Activated CD8-positive, alpha-beta memory T cell treated with anti-CD3 and anti-CD28 coated beads for 4 hours (primary cell): Measurements from ENCODE around the gene B3GALT4.
A peak's percentile ranks its signal among the peaks of the same experiment; 100 is the strongest.
"Not testable (repeated sequence)": the region's sequence is repeated elsewhere in the genome, so short reads cannot be mapped to it uniquely, and the experiment has no call there.

ENCODE experiments used
- DNase-seq, 2 donors: peaks; one replicate each; pipeline ENCODE4 v3.0.0-alpha.2; 2020; ENCODE audit warnings: low read depth in 2 of 2

The B3GALT4 gene

GRCh38 chr6:33272275-33273128 lies 4.4 kb upstream of the B3GALT4 start:
- no peak for DNase-seq

DNA sequence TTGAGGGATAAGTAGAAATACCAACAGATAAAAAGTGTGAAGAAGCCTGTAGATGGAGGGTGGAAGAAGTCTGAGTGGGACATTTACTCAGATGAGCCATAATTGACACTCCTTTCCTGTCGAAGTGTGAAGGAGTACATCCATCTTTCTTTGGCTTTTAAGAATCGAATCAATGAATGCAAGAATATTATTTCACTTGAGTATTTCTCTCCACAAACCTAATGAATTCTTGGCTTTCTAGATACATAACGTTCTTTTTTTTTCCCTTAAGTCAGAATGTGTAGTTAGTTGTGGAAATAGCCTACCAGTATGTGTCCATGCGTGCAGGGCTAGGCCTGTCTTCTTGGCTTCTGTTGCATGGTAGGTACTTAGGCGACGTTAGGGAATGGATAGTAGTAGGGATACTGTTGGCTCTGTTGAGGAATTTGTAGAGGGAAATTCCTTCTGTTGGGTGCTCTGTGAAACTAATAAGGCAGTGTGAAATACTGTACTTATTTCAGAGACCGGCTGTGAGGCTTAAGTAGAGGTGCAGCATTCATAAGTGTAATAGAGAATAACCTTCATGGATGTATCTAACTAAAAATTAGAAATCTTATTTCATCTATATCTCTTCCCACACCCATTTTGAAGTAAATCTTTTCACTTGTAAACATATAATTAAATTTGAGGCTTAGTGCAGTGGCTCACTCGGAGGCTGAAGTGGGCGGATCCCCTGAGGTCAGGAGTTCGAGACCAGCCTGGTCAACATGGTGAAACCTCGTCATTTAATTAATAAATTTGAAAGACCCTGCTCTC lies 3.6 kb upstream of the B3GALT4 start:
- no peak for DNase-seq

- DNase-seq = no peak
Observed at GRCh38 chr6:33273924-33274902, 2.7 kb upstream of the B3GALT4 start.

GRCh38 chr6:33275795-33276580 lies 935 bp upstream of the B3GALT4 start:
- not testable (repeated sequence) for DNase-seq

DNA sequence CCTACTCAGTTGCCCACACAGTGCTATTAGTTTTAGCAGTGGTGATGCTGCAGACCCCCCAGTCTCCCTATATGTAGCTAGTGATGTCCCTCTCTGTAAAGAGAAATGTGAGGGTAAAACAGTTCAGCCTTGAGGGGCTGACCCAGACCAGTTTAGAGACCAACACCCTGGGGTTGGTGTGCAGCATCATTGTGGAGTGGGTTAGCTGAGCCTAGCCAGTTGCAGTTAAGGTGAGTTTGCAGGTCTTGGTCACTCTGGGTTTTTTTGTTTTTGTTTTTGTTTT lies 401 bp upstream of the B3GALT4 start:
- DNase-seq = no peak

DNA sequence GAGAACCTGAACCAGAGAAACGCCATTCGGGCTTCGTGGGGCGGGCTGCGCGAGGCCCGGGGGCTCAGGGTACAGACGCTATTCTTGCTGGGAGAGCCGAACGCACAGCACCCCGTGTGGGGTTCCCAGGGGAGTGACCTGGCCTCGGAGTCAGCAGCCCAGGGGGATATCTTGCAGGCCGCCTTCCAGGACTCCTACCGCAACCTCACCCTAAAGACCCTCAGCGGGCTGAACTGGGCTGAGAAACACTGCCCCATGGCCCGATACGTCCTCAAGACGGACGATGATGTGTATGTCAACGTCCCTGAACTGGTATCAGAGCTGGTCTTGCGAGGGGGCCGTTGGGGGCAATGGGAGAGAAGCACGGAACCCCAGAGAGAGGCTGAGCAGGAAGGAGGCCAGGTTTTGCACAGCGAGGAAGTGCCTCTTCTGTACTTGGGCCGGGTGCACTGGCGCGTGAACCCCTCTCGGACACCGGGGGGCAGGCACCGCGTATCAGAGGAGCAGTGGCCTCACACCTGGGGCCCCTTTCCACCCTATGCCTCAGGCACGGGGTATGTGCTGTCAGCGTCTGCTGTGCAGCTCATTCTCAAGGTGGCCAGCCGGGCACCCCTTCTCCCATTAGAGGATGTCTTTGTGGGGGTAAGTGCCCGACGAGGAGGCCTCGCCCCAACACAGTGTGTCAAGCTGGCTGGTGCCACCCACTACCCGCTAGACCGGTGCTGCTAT lies 904 bp downstream of the B3GALT4 start:
- DNase-seq = no peak

- DNase-seq = no peak
Observed at GRCh38 chr6:33278392-33278741, 1.4 kb downstream of the B3GALT4 start.

DNA sequence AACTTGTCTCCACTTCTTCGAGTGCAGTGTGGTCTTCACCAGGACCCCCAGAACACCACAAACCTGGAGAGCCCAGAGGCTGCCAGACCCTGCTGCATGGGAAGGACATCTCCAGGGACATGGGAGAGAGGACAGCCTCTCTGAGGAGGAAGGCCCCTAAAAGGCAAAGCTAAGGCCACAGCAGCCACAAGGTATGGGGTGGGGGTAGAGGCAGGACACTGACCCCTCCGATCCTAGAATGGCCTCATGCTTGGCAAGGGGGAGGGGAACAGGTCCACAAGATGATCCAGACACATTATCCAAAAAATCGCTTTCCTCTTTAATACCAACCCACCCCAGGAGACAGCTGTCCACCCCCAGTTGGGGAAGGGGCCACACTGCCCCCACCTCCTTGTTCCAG lies 1.9 kb downstream of the B3GALT4 start:
- DNase-seq = no peak

- no peak for DNase-seq
Observed at GRCh38 chr6:33279257-33279695, 2.4 kb downstream of the B3GALT4 start.

DNA sequence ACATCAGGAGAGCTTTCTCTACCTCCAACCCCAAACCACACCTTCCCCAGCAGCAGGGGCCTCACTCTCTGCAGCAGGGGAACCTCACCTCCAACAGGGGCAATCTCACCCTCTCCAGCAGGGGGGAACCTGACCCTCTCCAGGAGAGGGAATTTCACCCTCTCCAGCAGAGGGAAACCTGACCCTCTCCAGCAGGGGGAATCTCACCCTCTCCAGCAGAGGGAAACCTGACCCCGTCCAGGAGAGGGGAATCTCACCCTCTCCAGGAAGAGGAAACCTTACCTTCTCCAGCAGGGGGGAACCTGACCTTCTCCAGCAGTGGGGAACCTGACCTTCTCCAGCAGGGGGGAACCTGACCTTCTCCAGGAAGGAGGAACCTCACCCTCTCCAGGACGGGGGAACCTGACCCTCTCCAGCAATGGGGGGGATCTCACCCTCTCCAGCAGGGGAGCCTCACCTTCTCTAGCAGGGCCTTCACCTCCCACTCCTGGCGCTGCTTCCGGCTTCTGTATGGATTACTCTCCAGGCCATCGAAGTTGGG lies 3.1 kb downstream of the B3GALT4 start:
- no peak for DNase-seq

DNA sequence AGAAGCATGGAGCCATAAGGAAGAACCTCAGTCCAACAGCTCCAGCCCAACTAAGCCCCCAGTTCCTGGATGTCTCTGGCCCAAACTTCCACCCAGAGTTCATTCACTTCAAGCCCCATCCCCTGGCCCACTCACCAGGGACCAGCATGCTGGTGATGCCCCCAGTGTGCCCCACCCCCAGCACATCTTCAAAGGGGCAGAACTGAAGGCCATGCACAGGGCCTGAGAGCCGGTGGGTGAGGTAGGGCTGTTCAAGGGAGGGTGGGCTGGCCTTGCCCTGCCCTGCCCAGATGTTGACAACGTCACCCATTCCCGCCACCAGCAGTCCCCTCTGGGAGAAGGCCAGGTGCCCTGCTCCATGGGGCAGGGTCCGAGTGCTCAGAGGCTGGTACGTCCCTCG lies 3.6 kb downstream of the B3GALT4 start:
- DNase-seq = no peak

- DNase-seq = not testable (repeated sequence)
Observed at GRCh38 chr6:33285214-33285613, 8.3 kb downstream of the B3GALT4 start.

GRCh38 chr6:33286946-33287914 lies 10.3 kb downstream of the B3GALT4 start:
- DNase-seq = no peak

DNA sequence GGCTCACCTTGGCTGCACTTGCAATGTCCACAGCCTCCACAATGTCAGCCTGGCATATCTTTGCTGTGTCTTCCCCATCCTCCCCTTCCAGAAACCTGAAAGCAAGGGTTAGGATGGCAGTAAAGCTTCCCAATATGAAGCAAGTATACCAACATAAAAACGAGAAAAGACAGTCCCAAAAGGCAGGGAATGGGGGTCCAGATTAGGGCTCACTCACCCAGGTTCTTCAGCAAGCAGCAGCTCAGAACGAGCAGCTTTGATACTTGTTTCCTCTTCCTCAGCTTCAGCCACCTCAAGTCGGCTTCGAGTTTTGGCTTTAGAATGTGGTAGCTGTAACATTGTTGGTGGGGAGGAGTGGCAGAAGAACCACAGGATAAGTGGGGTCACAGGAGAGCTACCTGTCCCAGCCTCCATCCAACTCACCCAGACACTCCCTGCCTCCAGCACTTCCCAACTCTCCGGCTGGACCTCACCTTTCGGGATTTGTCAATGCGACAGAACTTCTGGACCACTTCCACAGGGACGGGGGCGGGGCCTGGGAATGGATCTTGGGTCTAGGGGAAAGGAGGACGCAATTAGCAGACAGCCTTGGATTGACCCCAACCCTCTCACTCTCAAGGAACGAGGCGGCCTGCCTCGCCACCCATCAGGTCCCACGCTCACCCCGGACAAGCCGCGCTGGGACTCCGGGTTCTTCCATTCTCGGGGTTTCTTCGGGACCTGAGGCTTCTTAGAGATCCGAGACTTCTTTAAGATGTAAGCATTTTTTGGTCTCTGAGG lies 11.4 kb downstream of the B3GALT4 start:
- no peak for DNase-seq

GRCh38 chr6:33288921-33289783 lies 12.2 kb downstream of the B3GALT4 start, which contains the start of the genes PFDN6 and WDR46:
Gene PFDN6, plus strand, starts transcription at chr6:33289601. Its CDS starts 256 bp downstream, at chr6:33289857.
Gene WDR46, minus strand, starts transcription at chr6:33289239. Its CDS starts 69 bp downstream, at chr6:33289170.
- DNase-seq = peak; percentile 61 to 75

DNA sequence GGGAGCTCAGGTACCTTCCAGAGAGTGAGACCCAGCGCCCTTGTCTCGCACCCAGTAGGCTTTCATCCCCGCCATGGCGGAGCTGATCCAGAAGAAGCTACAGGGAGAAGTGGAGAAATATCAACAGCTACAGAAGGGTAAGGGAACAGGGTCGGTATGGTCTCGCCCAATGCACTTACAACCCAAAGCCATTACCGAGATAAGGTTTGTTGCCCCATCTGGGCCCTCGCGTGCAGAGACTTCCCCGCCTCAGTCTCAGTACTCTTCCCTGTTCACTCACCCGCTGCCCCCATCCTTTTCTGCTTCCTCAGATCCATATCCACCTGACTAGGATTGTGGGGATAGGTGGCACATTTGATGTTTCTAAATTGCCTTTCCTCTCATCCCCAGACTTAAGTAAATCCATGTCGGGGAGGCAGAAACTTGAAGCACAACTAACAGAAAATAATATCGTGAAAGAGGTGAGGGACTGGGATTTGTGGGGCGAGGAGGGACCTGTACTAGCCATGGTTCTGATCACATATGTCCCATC lies 12.9 kb downstream of the B3GALT4 start:
- DNase-seq = no peak

- DNase-seq = no peak
Observed at GRCh38 chr6:33290459-33290858, 13.5 kb downstream of the B3GALT4 start.
